HG02798 (cell line): ENCODE measurements around the gene USH1C.

Experiments
- ATAC-seq: cut with Tn5 transposase; IDR thresholded peaks from one replicate; pipeline ENCODE4 v1.9.1; 2021; ENCODE audit warnings: mild to moderate bottlenecking; ENCODE audit not compliant: unreplicated experiment, poor library complexity

The USH1C gene

GRCh38 chr11:17544181-17544622 is at the start of gene USH1C:
USH1C (minus strand) TSS chr11:17544416; CDS start chr11:17544307, 109 bp downstream.
- ATAC-seq = no peak

DNA sequence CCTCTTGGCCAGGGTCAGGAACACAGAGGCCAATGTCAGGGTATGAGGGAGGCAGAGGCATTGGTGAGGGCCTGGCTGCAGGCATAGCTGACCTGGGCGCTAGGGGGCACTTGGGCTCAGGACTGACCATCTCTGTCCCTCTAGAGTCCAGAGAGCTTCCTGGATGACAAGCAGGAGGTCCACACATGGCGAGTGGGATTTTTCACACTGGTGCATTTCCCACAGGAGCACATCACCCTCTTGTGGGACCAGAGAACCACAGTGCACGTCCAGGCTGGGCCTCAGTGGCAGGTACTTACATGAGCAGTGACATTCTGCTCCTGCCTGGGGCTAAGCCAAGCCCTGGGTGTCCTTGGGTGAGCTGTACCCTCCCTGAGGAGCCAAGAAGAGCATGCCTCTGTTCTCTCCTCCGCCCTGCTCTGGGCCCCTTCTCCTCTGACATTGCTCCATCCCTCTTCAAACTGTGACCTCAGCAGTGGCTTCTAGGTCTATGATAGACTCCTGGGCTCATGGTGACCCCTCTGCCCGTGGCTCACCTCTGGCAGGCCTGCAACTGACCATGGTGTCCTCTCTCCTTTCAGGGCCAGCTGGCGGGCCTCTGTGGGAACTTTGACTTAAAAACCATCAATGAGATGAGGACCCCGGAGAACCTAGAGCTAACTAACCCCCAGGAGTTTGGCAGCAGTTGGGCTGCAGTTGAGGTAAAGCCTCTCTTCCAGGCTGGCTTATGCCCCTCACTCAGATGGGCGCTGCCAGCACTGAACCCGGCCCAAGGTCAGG is 49.4 kb upstream of the USH1C start:
- no peak for ATAC-seq

DNA sequence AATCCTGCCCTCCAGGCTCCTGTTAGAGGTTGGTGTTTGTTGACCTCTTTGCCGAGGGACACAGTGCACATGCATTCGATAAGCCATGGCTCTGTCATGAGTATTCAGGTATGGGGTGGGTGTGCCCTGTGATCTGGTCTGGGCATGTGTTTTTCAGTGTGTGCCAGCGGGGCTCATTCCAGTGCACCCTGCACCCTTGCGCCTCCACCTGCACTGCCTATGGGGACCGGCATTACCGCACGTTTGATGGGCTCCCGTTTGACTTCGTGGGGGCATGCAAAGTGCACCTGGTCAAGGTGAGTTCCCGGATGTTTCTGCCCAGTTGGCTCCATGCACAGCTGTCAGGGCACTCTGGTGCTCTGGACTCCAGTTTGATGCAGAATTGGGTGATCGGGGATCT is 47.1 kb upstream of the USH1C start:
- ATAC-seq = no peak

DNA sequence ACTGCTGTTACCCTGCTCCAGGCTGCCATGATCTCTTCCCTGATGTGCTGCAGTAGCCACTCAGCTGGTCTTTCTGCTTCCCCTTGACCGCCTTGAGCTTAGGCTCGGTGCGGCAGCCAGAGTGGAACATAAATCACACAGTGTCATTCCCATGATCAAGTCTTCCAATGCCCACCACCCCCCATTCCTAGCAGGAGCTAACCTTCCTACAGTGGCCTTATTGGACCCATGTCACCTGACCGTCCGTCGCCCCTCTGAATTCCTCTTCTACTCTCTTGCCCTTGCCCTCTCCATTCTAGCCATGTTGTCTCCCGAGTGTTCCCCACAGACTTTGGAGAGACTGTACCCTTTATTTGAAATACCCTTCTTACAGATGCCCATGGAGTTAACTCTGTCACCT is 46.2 kb upstream of the USH1C start:
- ATAC-seq = no peak

DNA sequence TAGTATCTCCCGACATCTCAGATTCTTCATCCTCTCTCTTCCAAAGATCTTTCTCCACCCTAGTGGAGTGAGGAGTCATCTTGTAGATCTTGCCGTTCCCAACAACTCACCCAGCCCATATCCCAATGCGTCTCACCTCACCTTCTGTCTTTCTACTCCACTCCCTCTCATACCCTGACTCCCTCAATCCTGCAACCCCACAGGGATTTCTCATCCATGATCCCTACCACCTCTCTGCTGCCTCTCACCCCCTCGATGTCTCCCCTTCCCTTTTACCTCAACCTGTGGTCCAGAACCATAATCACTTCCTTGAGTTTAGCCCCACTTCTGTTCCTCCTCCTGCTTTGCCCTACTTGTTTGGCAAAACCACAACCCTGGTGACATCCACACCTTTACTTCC is 44.5 kb upstream of the USH1C start:
- no peak for ATAC-seq

- ATAC-seq = no peak
Observed at GRCh38 chr11:17588166-17588565, 44.0 kb upstream of the USH1C start.

DNA sequence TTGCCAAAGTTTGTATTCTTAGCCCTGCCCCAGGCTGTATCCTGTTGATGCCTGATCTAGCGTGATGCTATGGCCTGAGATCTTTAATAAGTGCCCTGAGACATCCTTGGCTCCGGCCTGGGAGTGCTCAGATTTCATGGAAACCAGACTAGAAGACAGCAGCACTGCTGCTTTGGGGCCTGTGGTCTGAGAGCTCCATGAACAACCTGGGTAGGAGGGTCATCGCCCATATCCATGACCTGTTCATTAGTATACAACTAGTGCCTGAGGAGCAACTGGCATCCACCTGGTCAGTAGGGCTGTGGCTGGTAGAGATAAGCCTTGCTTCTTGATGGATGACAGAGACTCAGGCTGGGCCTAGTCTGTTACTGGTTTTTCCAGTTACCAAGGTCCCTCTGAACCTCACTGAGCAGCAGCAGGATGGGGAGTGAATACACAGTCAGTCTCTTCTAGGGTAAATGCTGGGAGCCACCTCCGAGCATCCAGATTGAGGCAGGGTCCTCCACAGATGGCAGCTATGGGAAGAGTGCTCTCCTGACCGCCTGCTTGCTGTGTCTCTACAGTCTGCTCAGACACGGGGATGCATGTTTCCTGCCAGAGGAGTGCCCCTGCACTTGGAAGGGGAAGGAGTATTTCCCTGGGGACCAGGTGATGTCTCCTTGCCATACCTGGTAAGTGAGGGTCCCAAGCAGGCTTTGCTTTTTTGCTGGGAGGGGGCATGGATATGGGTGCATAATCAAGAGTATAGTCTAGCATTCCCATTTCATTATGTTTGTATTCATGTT is 41.9 kb upstream of the USH1C start:
- no peak for ATAC-seq

DNA sequence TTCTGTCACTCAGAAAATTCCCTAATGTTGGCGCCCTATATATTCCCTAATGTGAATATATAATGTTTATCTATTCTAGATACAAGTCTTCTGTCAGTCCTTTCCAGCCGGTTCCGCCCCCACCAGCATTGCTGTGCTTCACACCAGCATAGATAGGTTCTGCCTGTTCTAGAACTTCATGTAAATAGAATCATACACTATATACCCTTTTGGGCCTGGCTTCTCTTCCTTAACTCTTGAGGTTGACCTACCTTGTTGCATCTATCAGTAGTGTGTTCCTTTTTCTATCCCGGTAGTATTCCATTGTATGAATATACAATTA is 37.5 kb upstream of the USH1C start:
- ATAC-seq = no peak

DNA sequence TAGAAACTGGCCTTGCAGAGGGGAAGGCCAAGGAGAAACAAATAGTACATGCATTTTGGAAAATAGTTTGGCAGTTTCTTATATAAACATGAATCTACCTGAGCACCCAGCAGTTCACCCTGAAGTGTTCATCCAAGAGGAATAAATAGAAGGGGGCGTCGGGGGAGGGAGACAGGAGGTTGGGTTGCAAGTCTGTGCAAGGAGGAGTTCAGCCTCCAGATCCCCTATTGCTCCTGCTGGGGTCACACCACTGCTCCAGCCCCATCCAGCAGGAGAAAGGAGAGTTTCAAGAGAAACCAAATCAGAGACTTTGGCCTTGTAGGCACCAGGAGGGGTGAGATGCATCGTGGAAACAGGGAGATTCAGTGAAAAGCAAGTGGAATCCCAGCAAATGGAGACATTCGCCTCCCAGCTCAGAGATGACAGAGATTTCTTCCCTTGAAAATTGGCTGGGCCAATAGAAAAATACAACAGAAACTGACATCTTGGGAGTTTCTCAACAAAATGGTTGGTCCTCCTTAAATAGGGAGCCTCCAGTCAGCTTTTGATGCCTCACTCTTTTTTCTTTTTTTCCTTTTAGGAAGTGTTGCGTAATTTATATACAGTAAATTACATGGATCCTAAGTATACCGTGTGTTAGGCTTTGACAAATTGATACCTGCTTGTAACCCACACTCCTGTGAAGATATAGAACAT is 37.0 kb upstream of the USH1C start:
- no peak for ATAC-seq

DNA sequence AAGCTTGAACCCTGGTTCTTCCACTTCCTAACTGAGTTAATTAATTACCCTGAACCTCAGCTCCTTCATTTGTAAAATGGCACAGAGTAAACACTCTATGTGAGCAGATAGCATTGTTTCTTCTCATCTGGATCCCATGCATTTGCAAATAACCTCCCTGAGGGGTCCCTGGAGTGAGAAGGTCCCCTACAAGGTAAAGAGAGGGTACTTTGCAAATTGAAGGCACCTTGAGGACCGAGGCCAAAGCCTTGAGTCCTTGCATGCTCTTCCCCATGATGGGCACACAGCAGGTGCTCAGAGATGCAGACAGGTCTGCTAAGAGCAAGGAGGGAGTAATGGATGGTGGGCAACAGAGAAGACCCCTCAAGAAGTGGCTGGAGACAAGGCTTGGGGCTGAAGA is 36.1 kb upstream of the USH1C start:
- no peak for ATAC-seq

DNA sequence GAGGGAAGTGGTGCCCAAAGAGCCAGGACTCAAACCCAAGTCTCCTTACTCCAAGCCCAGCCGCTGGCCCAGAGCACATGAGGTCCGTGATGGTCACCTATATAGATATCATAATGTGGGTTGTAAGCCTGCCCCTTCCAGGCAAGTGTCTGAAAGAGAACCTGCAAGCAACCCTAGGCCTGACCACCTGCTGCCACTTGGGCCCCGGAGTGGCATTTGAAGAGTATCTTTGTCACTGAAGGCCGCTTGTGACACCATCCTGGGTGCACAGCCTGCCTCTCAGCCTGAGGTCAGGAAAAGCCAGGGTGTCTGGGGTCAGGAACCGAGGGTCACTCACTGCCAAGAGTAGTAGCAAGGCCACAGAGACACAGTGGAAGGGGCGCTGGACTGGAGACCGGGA is 35.2 kb upstream of the USH1C start:
- ATAC-seq = no peak

DNA sequence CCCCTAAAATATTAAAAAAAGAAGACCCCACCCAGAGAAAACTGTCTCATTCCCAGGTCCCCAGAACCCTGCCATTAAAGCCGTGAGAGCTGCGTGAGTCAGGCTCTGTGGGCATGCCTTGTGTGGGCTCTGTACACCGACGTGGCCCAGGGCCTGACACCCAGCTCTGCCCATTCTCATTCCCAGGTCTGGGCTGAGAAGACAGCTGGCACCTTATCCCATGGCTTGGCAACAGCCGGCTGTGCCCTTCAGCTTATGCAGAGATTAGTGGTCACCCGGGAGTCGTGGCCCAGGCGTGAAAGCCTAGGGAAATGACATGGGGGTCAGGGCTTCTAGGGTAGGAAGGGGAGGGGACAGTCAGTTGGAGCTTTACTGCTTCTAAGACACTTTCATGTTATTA is 34.7 kb upstream of the USH1C start:
- no peak for ATAC-seq

DNA sequence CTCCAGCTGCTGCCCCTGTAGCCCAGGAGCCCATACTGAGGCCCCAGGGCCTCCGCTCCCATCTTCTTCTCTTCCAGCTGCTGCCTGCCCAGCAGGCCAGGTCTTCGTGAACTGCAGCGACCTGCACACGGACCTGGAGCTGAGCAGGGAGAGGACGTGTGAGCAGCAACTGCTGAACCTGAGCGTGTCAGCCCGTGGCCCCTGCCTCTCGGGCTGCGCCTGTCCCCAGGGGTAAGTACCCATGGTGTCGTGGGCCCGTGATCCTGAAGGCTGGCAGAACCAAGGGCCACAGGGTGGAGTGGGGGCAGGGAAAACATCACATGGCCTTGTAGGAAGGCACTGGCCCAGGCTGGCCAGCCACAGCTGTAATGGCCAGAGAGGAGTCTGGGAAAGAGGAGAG is 34.1 kb upstream of the USH1C start:
- ATAC-seq = no peak

GRCh38 chr11:17575431-17576425 is 31.5 kb upstream of the USH1C start:
- no peak for ATAC-seq

- ATAC-seq = no peak
Observed at GRCh38 chr11:17574141-17575091, 30.2 kb upstream of the USH1C start.

- ATAC-seq = no peak
Observed at GRCh38 chr11:17573526-17573925, 29.3 kb upstream of the USH1C start.

- no peak for ATAC-seq
Observed at GRCh38 chr11:17572791-17573460, 28.7 kb upstream of the USH1C start.

DNA sequence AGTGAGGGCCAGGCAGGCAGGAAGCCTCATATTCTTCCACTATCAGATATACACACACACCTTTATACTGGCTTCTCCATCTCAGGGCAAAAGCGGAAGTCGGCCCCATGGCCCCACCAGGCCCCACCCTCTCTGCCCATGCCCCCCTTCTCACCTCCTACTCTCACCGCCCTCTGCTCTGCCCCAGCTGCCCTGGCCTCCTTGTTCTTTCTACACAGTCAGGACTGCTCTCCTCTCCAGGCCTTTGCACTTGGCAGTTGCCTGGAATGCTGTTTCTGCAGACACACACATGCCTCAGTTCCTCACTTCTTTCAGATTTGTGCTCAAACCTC is 28.1 kb upstream of the USH1C start:
- ATAC-seq = no peak
